ENCODE measurements around the gene TTLL11.
A peak's percentile ranks its signal among the peaks of the same experiment; 100 is the strongest.

TTLL11 gene

DNA sequence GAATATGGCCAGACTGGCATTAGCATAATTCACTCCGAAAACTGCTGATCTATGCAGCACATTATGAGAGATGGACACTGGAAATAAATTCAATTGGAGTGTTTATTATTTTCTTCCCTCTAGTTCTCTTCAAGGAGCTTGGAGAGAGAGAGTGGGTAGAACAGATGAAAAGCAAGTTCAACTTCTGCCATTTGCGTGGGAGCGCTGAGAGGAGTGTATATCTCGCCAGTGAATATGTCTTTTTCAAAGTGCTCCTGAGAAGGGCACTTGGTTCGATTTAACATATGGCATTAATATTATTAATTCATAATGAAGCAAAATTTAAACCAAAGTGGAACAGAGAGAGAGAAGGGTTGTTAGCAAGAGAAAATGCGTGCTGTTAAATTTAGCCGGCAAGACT lies 227.2 kb downstream of the TTLL11 start:
- DNase-seq = no peak

DNA sequence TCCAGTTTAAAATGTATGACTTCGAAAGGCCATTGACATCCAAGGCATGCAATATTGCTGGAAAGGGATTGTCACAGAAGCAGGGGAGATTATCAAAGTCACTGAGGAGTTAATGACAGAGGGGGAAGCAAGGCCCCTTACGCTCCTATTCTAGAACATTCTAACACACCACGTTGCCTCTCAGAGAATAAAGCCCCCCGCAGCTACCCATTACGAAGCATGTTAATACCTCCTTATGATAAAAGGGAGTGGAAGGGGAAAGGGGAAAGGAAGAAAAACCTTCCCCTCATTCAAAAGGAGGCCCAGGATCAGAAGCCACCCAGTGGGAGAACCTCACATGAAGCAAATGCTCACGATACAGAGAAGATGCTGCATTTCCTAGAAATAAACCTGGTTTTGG lies 228.0 kb downstream of the TTLL11 start:
- DNase-seq = no peak

DNA sequence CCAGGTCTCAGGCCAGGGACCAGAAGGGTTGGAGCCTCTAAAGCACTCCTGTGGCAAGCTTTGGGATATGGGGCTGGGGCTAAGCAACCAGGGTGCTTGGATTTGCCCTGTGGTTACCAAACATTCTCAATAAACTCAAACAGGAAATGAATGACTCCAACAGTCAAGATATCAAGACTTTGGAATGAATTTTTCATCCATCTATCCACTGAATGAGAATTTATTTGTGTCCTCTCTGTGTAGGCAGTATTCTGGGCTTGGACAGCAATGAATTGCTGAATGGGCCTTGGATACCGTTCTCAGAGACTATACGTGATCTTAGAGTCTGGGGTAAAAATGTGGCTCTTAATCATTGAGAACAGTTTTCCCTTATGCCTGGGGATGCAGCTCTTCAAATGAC lies 229.2 kb downstream of the TTLL11 start:
- DNase-seq = no peak

- DNase-seq = no peak
These were observed 230.5 kb downstream of the TTLL11 start for GRCh38 chr9:121862371-121863332.

- DNase-seq = no peak
These were observed 231.5 kb downstream of the TTLL11 start for GRCh38 chr9:121861501-121862180.

DNA sequence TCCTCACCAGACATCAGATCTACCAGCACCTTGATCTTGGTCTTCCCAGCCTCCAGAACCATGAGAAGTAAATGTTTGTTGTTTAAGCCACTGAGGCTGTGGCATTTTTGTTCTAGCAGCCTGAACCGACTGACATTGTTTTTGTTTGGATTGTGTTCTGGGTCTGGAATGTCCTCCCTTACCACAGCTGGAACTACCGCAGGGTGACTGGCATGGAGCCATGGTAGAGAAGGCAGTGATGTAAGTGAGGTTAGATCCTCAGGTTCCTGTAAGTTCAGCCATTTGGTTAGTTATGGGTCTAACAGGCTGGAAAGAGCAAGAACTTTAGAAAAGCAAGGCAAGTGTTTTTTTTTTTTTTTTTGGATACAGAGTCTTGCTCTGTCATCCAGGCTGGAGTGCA lies 232.4 kb downstream of the TTLL11 start:
- DNase-seq = no peak

- DNase-seq = no peak
These were observed 232.9 kb downstream of the TTLL11 start for GRCh38 chr9:121860213-121860612.

- no peak for DNase-seq
These were observed 233.5 kb downstream of the TTLL11 start for GRCh38 chr9:121859646-121860045.

- DNase-seq = no peak
These were observed 234.3 kb downstream of the TTLL11 start for GRCh38 chr9:121858788-121859187.

- DNase-seq = peak; percentile 76
These were observed 235.2 kb downstream of the TTLL11 start for GRCh38 chr9:121857928-121858327.

- no peak for DNase-seq
These were observed 237.6 kb downstream of the TTLL11 start for GRCh38 chr9:121855476-121855875.

GRCh38 chr9:121853617-121854395 lies 239.3 kb downstream of the TTLL11 start:
- no peak for DNase-seq

- DNase-seq = no peak
These were observed 240.2 kb downstream of the TTLL11 start for GRCh38 chr9:121852651-121853616.

DNA sequence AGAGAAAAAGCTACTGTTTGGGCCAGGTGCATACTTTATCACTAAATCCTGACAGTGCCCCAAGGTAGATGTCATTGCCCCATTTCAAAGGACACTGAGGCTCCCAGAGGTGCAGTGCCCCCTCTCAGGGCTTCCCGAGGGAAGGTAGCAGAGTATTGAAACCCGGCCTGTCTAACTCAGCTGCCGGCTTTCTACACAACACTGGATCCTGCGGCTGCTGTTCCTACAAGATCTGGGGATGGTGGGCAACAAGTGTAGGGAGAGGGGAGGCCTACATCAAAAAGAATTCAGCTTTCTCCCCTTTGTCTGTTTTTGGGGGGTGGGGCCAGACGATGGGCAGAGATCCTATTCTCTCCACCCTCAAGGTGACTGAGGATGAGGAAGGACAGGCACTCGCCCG lies 240.9 kb downstream of the TTLL11 start:
- DNase-seq = no peak

DNA sequence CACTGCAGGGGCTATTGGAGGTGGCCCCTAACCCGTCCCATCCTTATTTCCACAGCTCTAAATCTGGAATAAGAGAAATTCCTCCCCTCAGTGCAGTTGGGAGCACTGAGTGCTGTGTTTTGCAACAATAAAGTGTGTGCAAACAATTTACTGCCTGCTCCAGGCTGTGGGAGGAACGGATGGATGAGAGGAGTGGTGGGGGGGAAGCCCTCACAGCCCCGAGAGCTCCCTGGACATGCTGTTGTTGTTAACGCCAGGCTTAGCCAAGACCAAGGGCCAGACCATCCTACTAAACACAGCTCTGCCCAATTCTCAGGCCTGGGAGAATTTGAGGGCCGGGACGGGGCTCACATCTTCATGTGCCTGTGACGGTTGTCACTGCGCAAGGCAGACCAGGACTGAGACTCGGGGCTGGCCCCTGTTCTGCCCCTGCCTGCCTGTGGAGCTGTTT lies 241.4 kb downstream of the TTLL11 start:
- DNase-seq = no peak

DNA sequence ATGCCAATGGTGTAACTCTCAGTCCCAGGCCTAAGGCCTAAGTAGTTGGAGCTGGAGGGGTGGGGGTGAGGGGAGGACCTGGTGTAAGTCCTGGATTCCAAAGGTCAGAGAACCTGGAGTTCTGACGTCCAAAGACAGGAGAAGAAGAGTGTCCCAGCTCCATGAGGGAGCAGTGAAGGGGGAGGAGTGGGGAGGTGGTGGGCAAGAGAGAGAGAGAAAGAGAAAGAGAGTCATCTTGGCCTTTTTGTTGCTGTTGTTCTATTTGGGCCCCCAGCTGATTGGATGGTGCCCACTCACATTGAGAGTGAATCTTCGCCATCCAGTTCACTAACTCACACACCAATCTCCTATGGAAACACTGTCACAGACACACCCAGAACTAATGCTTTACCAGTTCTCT lies 242.7 kb downstream of the TTLL11 start:
- no peak for DNase-seq

GRCh38 chr9:121849554-121849953 lies 243.6 kb downstream of the TTLL11 start:
- DNase-seq = no peak

- no peak for DNase-seq
These were observed 248.5 kb downstream of the TTLL11 start for GRCh38 chr9:121844562-121844961.

DNA sequence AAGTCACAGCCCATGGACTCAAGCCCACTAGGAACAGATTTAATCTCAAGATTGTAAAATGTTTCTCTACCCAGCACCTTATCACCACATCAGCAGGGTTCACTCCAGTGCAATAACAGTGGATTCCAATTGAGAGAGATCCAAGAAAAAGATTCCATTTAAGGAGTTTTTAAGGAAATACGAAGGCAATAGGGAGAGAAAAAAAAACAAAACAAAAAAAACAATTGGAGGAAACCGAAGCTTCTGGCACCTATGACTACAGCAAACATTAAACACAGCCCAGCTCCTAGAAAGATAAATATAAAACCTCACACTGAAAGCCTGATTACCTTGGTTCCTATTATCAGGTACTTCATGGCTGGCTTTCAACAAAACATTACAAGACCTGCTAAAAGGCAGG lies 249.0 kb downstream of the TTLL11 start:
- DNase-seq = no peak

GRCh38 chr9:121842612-121842978 lies 250.5 kb downstream of the TTLL11 start:
- DNase-seq = no peak

DNA sequence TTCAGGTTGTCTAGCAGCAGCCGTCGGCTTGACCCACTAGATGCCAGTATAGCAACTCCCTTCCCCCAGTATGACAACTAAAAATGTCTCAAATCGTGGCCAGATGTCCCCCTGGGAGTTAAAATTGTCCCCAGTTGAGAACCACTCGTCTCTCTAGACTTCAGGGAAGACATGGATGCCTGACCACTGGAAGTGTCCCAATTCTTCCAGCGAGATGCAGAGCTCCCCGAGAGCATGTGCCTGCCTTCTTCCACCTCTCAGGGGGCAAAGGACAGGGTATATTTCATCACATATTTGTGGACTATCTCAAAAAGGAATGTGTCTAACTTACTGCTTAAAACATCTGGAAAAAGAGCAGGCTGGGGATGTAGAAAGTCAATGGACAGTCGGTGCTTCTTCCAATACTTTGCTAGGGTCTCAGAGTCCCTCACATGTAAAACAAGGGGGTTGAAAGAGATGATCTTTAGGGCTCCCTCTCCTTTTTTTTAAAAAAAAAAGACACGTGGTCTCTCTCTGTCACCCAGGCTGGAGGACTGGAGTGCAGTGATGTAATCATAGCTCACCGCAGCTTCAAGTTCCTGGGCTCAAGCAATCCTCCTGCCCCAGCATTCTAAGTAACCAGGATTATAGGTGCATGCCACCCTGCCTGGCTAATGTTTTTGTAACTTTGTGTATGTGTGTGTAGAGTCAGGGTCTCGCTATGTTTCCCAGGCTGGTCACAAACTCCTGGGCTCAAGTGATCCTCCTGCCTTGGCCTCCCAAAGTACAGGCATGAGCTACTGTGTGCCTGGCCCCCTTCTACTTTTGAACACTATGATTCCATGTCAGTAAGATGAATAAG lies 251.1 kb downstream of the TTLL11 start:
- no peak for DNase-seq
